Left cardiac atrium (tissue), 4 donors: ENCODE results near the gene TWIST2. TPM values are rescaled to one million over a fixed set of nuclear protein-coding genes. Genes with fewer than 3 reads are reported as not detected.
A peak's percentile ranks its signal among the peaks of the same experiment; 100 is the strongest.

Experiments
- ATAC-seq, 2 donors: fragments of 200-7000 bp; cut with Tn5 transposase; one replicate each; pipeline ENCODE4 v1.9.1; 2020; ENCODE audit warnings: mild to moderate bottlenecking in 2 of 2, moderate library complexity in 2 of 2
- DNase-seq: peaks from one replicate; pipeline ENCODE4 v3.0.0-alpha.2; 2020
- intact Hi-C, 2 donors: fragments of 100-400 bp; cut with DNase I; formaldehyde crosslinking; loops; one replicate each; pipeline versions ENCODE4 v1.14.1 to v1.15.1; 2022 to 2023
- total RNA-seq, 2 donors: library from RNA; stranded (reverse); fragmentation: NEBNext Ultra II Directional; extraction: Animal tissue kit (Norgen Biotek cat#: 25700); gene quantifications; one replicate each; pipeline ENCODE4 v1.2.1, GENCODE V29; 2021
- donor health status: DM: no; HTN: yes; CAD: no.
- donor health status: DM: no; HTN: yes; CAD: no; lungs with severe emphysema.
- donor health status: DM: yes; HTN: yes; CAD: no.
- donor health status: Dilated cardiomyopathy.

Gene TWIST2
- total RNA-seq, 2 donors from 2014 or later, result 7.6 to 8.3 TPM

- no peak for ATAC-seq
- DNase-seq, result no peak
- intact Hi-C loops, result no loop called here
Observed at GRCh38 chr2:238834982-238835381, 12.9 kb upstream of the TWIST2 start.

GRCh38 chr2:238835726-238836301, 12.1 kb upstream of the TWIST2 start:
- intact Hi-C loops, result no loop called here
- DNase-seq (no peak), ATAC-seq (no peak)

- ATAC-seq (no peak), DNase-seq (no peak)
- intact Hi-C loops, result no loop called here
Observed at GRCh38 chr2:238838786-238839327, 9.0 kb upstream of the TWIST2 start.

- DNase-seq (no peak), ATAC-seq (no peak)
- intact Hi-C loops, result no loop called here
Observed at GRCh38 chr2:238839428-238839827, 8.5 kb upstream of the TWIST2 start.

GRCh38 chr2:238841542-238842164, 6.2 kb upstream of the TWIST2 start:
- ATAC-seq (no peak), DNase-seq (no peak)
- intact Hi-C loops, result no loop called here

DNA sequence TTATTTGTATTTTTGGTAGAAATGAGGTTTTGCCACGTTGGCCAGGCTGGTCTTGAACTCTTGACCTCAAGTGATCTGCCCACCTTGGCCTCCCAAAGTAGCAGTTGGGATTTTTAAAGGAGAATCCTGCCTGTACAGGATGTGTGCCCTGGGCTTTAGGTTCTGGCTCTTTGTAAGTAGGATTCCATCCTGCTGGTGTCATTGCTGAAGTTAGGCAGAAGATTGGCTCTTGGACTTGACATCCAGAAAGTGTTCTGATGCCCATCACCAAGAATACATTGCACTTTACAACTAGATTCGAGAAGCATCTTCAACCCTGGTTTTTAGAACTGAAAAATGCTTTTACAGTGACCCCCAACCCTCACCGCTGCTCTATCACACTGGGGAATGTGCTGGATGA, 4.4 kb upstream of the TWIST2 start:
- intact Hi-C loops, result no loop called here
- DNase-seq (no peak), ATAC-seq (no peak)

DNA sequence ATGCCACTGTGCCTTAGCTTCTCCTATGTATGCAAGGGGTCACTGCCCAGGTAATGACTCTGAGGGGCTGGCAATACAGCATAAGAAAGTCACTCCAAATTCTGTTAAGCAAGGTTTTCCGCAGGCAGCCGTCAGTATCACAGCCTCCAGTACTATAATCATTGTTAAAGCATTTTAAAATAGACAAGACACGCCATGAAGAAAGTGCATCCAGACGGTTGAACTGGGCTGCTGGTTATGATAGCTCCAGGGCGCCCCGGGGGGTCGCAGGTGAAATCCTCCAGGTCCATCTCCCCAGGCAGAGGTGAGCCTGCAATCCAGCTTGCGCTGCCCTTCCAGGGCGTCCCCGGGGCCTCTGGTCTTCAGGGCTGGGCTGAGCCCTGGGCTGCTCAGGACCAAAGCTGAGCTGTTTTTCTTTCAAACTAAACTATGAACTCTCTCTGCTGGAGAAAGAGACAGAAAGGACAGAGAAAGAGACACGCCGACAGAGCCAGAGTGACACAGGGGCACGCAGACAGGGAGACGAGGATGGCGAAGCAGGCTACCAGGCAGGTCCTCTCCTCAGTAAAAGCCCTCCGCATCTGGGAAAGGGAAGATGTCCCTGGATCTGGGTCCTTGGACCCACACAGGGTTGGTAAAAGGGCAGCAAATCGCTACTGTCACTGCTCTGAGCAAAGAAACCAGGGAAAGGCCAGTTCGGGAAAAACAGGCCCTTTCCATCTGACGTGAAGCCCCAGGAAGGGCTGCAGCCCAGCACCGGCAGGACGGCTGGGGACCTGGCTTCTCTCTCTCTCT, 2.1 kb upstream of the TWIST2 start:
- ATAC-seq (no peak), DNase-seq (no peak)
- intact Hi-C loops, result no loop called here

DNA sequence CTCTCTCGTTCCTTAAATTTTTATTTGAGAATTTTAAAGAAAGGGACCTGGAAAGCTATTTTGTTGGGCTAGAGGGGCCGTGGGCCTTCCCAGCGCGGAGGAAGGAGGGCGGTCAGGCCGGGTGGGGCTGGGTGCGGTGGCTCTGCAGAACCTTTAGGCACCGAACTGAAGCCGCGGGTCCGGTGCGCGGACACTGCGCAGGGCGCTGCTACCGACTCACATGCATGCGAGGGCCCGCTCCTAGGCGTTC, 1.6 kb upstream of the TWIST2 start:
- intact Hi-C loops, result no loop called here
- ATAC-seq, result peak in 1 of 2 donors; percentile 4
- no peak for DNase-seq

- intact Hi-C loops, result no loop called here
- DNase-seq, result no peak
- peak; percentile 75 to 87 for ATAC-seq
Observed at GRCh38 chr2:238846628-238847418, 1.1 kb upstream of the TWIST2 start.

GRCh38 chr2:238847419-238847801, 475 bp upstream of the TWIST2 start:
- DNase-seq (no peak), ATAC-seq (peak in 1 of 2 donors; percentile 3)
- intact Hi-C loops, result no loop called here

- DNase-seq (no peak), ATAC-seq (no peak)
- intact Hi-C loops, result no loop called here
Observed at GRCh38 chr2:238848691-238848975, 748 bp downstream of the TWIST2 start.

GRCh38 chr2:238848976-238849853, 1.3 kb downstream of the TWIST2 start:
- intact Hi-C loops, result no loop called here
- no peak for DNase-seq
- peak in 1 of 2 donors; percentile 10 for ATAC-seq

- DNase-seq, result no peak
- intact Hi-C loops, result no loop called here
- no peak for ATAC-seq
Observed at GRCh38 chr2:238850091-238850490, 2.2 kb downstream of the TWIST2 start.

DNA sequence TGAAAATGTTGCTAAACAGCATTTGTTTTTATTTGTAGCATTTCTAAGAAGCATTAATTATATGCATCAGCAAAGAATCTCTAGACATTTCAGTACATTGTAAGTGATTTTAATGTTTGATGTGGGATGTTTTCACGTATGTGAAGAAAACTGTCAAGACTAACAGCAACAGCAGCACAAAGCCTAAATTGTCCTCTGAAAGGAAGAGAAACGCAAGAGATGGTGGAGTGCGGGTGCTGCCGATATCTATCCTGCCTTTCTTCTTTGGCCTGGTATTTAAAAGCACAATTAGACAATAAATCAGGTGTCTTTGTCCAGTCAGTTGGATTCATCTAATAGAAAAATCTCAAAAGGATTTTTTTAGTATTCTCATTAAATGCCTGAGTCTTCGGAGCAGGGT, 3.1 kb downstream of the TWIST2 start:
- intact Hi-C loops, result no loop called here
- ATAC-seq, result no peak
- DNase-seq, result no peak

DNA sequence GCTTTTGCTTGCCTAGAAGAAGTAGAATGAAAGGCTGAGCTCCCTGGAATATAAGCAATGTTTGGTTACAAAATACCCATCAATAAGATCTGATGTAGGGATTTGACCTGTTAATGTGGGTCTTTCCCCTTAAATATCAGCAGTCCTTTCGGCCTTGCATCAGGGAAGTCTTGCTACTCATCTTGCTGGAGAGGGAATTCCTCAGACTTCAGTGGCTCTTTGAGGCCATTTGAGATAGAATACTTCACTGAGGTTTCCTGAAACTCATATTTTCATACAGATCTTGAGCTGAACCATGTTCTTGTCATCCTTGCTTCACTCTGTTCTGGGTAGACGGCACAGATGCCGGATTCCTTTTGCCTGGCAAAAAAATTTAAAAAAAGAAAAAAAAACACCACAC, 3.9 kb downstream of the TWIST2 start:
- intact Hi-C loops, result no loop called here
- ATAC-seq (no peak), DNase-seq (no peak)

- ATAC-seq (no peak), DNase-seq (no peak)
- intact Hi-C loops, result no loop called here
Observed at GRCh38 chr2:238852206-238852869, 4.5 kb downstream of the TWIST2 start.

DNA sequence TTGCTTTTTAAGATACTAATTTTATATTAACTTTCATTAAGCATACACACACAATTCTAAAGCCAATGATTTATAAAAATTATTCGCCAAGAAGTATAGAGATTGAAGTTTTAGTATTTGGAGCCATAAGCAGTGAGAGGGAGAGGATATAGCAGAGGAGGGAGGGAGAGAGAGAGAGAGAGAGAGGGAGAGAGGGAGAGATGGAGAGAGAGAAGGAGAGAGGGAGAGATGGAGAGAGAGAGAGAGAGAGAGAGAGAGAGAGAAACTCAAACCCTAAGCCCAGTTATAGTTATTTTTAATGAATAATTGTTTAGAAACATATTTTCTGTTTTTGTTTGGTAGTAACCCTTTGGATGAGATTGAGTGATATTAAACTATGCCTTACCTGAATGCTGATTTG, 5.3 kb downstream of the TWIST2 start:
- no peak for DNase-seq
- intact Hi-C loops, result no loop called here
- no peak for ATAC-seq

DNA sequence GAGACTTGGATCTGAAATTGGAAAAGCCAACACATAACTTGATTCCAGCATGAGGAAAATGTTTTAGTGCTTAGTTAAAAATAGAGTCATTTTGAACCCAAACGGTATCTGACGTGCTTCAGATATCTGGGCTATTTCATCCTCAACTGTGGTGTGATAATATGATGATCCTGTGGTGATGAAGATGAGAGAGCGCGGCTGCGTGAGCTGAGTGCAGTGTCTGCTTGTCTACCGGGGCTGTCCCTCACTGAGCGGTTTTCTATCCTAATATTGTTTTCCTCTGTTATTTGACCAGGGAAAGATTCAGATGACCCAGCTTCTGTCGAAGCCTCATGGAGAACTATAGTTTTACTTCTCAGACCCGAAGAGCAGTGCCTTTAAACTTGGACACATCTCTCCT, 5.8 kb downstream of the TWIST2 start:
- intact Hi-C loops, result no loop called here
- DNase-seq (no peak), ATAC-seq (no peak)

- intact Hi-C loops, result no loop called here
- DNase-seq (no peak), ATAC-seq (no peak)
Observed at GRCh38 chr2:238854246-238854645, 6.4 kb downstream of the TWIST2 start.
